GM19193 (cell line): ENCODE measurements around the gene TPST1.

Experiments used
- POLR2A ChIP-seq: IDR thresholded peaks from 4 replicates; pipeline ENCODE4 v1.6.1; 2011; ENCODE audit not compliant: insufficient read depth, insufficient read length; ENCODE audit errors: extremely low read depth

The TPST1 gene

DNA sequence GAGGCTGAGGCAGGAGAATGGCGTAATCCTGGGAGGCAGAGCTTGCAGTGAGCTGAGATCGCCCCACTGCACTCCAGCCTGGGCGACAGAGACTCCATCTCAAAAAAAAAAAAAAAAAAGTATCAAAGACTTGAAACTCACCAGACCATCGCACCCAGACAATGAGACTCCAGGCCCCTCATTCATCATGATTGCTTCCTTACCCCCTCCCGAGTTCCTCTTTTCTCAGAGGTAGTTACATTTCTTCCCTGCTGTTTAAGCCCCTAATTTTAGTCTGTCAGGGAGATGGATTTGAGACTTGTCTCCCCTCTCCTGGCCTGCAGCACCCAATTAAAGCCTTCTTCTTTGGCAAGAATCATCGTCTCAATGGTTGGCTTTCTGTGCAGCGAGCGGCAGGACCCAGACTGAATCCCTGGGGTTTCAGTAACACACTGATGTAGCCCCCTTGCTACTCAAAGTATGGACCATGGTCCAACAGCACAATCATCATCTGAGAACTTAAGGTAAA, 19.4 kb upstream of the TPST1 start:
- no peak for TF ChIP-seq POLR2A

DNA sequence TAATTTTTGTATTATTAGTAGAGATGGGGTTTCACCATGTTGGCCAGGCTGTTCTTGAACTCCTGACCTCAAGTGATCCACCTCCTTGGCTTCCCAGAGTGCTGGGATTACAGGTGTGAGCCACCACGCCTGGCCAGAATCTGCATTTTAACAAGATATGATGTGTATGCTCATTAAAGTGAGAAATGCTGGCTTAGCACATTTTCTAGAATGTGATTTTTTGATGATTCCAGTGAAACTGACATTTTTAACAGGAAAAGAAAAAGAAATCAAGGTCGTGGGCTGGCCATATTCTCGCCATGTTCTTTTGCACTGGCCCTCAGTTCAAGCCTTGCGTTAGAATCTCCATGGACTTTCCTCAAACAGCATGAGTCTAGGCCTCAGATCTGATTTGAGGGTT, 18.1 kb upstream of the TPST1 start:
- TF ChIP-seq POLR2A = no peak

GRCh38 chr7:66187905-66188304, 17.2 kb upstream of the TPST1 start:
- TF ChIP-seq POLR2A = no peak

DNA sequence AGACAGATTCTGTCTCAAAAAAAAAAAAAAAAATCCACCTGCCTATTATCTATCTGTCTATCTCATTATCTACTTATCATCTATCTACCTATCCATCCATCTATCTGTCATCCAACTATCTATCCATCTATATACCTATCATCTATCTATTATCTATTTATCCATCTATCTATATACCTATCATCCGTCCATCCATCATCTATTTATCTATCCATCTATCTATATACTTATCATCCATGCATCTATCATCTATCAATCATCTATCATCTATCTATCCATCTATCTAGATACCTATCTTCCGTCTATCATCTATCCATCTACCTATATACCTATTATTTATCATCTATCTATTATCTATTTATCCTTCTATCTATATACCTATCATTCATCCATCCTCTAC, 16.5 kb upstream of the TPST1 start:
- TF ChIP-seq POLR2A = no peak

- no peak for TF ChIP-seq POLR2A
These were observed 15.2 kb upstream of the TPST1 start for GRCh38 chr7:66189695-66190503.

DNA sequence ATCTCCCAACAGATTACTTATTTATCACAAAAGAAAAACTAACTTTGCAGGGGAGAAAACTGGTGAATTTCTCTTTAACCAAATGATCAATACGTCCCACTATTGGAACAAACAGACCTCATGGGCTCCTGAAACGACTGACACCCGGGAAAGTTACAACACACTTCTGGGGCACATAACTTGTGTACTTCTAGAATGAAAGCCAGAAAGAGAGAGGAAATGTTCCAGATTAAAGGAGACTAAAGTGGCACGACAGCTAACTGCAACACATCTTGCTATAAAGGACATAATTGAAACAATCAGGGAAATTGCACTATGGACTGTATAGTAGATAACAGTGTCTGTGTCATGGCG, 14.7 kb upstream of the TPST1 start:
- no peak for TF ChIP-seq POLR2A

DNA sequence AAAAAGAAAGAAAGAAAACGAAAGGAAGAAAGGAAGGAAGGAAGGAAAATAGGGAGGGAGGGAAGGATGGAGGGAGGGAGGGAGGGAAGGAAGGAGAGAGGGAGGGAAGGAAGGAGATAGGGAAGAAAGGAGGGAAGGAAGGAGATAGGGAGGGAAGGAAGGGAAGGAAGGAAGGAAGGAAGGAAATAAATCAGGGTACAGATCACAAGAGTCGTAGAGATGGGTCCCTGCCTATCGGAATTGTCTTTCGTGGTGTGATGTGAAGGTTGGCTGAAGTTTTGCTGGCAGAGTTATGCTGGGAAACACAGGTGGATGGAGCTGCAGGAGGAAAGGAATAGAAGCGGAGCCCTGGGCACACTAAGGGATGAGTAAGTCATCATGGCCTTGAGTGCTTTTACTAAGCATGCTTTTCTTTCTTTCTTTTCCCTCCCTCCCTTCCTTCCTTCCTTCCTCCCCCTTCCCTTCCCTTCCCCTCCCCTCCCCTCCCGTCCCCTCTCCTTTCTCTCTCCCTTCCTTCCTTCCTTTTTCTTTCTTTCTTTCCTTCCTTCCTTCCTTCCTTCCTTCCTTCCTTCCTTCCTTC, 11.9 kb upstream of the TPST1 start:
- TF ChIP-seq POLR2A = no peak

DNA sequence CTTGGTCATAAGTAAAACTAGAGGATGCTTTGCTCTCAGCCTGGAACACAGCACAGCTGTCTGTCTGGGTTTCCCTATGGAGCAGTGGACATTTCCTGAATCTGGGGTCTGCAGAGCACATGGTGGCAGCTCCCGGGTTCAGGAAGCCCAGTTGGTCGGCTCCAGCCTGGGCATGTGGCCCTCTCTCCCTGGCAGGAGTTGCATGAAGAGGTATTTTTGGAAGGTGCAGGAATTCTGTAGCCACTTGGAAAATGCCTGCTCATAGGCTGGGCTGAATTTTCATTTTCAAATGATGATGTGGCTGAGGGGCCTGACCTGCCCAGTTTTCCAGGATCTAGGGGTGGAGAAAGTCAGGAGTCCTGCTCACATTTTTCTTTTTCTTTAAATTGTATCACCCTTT, 6.7 kb upstream of the TPST1 start:
- no peak for TF ChIP-seq POLR2A

GRCh38 chr7:66198956-66199355, 6.2 kb upstream of the TPST1 start:
- TF ChIP-seq POLR2A = no peak

- no peak for TF ChIP-seq POLR2A
These were observed 2.7 kb upstream of the TPST1 start for GRCh38 chr7:66202441-66202840.

GRCh38 chr7:66205741-66206090, 582 bp downstream of the TPST1 start:
- no peak for TF ChIP-seq POLR2A

DNA sequence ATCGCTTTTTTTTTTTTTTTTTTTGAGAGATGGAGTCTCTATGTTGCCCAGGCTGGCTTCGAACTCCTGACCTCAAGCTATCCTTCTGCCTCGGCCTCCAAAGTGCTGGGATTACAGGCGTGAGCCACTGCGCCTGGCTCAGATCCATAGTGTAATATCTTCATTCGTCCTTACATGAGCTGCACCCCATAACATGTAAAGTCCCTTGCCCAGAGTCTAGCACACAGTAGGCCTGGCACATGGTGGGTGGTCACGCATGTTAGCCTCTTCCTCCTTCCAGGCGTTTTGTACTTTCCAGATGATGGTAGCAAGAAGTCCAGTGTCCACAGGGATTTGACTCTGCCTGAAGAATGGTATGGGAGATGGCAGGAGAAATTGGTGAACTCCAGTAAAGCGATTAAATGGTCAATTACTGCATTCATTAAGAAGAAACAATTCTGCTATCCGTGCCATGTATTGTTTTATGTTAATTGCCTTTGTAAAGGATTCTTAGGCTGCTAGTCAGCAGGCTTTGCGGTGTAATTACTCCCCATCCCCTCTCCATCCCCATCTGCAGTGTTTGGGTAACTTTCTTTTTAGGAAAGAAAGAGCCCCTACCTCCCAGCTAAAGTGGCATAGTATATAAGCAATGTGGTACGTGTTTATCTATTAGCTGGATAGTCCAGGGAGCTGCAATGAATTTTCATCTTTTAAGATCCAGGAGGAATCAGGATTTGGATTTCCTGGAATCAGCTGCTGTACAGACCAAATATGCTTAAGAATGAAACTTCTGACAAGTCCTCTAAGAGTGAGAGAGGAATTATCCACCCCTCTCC, 1.2 kb downstream of the TPST1 start:
- no peak for TF ChIP-seq POLR2A

DNA sequence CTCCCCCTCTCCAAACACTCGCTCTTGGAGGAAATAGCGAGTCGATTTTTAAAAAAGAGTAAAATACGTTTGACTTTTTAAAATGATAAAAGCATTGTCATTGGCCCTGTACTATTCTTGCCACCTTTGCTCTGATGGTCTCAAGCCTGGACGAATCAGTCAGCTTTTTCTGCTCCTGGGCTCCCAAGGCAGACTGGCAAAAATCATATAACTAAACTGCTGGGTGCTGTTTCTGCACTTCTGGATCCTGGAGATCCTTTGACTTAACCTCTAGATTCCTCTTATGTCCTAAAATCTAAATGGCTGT, 1.8 kb downstream of the TPST1 start:
- no peak for TF ChIP-seq POLR2A

GRCh38 chr7:66207540-66207939, 2.4 kb downstream of the TPST1 start:
- TF ChIP-seq POLR2A = no peak

GRCh38 chr7:66211429-66211828, 6.3 kb downstream of the TPST1 start:
- TF ChIP-seq POLR2A = no peak

GRCh38 chr7:66213637-66214036, 8.5 kb downstream of the TPST1 start:
- TF ChIP-seq POLR2A = no peak
